Activated T-cell treated with anti-CD3 and anti-CD28 coated beads for 1 hour (primary cell): ENCODE results near the gene HIVEP3.

ENCODE experiments used
- DNase-seq: peaks from one replicate; pipeline ENCODE4 v3.0.0-alpha.2; 2020; ENCODE audit warnings: low read depth

HIVEP3 gene

GRCh38 chr1:41483001-41483850 lies 435.5 kb downstream of the HIVEP3 start:
- no peak for DNase-seq

DNA sequence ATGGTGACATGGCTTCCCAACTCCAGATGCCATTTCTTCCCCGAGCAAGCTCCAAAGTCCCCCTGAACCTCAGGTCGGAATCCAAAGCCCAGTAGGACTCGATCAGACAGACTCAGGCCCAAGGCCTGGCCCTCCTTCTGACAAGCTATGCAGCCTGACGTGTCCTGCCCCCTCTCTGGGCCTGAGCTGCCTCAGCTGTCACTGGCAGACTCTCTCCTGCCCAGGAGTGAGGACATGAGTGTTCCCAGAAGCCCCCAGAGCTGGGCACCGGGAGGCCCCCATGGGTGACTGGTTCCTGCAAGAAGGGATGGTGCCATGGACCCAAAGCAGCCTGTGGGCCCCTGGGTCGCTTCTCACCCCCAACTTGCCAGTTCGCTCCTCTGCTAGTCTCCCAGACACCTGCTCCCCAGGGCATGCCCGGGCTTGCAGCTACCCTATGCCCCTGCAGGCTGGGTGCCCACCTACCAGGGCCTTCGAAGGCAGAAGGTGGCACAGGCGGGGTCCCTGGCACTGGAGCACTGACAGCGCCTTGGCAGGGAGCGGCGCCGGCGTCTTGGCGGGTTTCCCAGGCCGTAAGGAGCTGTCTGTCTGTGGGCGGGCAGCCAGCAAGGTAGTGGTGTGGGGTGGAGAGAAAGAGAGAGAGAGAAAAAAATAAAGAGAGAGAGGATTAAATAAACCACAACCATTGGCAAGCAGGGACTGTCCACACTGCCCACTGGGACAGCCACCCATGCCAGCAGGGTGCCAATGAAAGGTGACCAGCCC lies 436.5 kb downstream of the HIVEP3 start:
- no peak for DNase-seq

DNA sequence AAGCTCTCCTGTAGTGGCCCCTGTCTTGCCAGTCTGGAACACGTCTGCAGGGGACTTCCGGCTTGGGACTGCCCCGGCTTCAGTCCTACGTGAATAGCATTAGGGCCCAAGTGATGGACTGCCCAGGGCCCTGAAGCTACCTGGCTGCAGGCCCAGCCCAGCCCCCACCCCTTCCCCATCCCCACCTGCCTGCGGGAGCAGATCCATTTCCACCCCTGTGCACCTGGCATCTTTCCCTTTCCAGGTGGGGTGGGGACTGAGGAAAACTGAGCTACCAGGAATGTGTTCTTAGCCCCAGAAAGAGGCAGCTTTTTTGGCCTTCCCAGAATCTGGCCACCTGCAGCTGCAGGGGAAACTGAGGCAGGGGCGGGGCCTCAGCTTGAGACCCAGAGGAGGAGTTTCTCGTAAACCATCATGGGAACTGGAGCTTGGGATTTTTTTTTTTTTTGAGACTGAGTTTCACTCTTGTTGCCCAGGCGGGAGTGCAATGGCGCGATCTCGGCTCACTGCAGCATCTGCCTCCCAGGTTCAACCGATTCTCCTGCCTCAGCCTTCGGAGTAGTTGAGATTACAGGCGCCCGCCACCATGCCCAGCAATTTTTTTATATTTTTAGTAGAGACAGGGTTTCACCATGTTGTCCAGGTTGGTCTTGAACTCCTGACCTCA lies 437.5 kb downstream of the HIVEP3 start:
- DNase-seq, result no peak

- no peak for DNase-seq
Measured at GRCh38 chr1:41480204-41481108, 438.3 kb downstream of the HIVEP3 start.

DNA sequence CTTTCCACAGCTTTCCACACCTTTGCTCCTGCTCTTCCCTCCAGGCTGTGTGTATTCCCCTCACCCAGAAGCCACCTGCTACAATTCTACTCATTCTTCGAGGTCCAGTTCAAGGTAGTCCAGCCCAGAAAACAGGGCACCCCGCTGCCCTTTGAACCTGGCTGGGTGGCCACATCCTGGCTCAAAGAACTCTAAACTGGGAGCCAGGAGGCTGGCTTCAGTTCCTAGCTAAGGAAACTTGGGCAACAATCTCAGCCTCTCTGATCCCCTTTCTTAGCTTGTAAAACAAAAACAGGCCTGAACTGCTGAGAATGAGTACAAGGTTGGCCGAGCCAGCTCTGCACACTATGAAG lies 438.9 kb downstream of the HIVEP3 start:
- no peak for DNase-seq

GRCh38 chr1:41479000-41479807 lies 439.5 kb downstream of the HIVEP3 start:
- DNase-seq, result no peak

- no peak for DNase-seq
Measured at GRCh38 chr1:41478118-41478748, 440.5 kb downstream of the HIVEP3 start.

DNA sequence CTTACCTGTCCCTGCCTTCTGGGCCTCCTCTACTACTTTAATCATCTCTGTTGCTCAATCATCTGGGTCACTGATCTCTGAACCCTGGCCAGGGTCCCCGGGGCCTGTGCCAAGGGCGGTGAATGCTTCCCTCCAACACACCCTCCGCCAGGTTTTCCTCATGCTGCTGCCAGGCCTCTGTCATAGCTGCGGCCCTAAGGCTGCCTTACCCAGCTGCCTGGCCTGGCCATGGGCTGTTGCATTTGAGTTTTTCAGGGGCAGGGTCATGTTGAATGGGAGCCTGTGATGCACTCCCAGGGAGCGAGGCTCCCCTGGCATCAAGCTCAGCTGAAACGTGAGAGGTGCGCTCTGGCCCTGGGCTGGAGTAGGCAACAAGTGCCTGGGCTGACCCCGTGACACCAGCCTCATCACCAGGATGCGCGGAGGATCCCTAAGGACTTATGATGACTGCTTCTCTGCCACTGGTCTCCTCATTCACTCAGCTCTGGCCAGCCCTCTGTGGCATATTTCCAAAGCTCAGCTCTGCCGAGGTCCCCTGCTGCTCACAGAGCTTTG lies 441.8 kb downstream of the HIVEP3 start:
- DNase-seq, result no peak

DNA sequence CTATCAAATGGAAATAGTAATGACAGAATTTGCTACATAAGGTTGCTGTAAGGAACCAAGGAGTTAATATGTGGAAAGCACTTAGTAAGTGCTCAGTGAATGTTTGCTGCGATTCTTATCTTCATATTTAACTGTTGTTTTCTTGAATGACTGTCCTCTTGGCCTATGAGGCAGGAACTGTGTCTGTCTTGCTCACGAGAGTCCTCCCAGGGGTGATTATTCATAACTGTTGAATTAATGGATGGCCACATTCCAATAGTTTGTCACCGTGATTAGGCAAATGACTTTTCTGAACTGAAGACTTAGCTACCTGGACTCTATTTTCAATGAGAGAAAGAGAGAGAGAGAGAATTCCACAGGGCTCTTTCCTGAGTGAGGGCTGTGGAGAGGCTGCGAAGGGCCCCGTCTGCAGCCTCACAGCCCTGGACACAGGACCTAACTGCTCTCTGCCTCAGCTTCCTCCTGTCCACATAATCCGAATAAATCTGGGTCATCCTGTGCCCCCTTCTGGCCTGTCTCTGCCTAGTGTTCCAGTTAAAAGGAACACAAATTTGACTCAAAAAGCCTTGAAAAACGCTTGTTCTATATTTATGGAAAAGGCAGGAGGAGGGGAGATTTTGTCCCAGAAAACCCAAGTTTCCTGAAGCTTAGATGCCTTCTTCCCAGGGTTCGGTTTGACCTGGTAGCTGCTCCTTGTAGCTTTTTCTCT lies 442.7 kb downstream of the HIVEP3 start:
- DNase-seq, result no peak

- DNase-seq, result no peak
Measured at GRCh38 chr1:41475346-41475745, 443.4 kb downstream of the HIVEP3 start.

GRCh38 chr1:41474490-41475271 lies 444.0 kb downstream of the HIVEP3 start:
- no peak for DNase-seq

- DNase-seq, result no peak
Measured at GRCh38 chr1:41473738-41474362, 444.9 kb downstream of the HIVEP3 start.

DNA sequence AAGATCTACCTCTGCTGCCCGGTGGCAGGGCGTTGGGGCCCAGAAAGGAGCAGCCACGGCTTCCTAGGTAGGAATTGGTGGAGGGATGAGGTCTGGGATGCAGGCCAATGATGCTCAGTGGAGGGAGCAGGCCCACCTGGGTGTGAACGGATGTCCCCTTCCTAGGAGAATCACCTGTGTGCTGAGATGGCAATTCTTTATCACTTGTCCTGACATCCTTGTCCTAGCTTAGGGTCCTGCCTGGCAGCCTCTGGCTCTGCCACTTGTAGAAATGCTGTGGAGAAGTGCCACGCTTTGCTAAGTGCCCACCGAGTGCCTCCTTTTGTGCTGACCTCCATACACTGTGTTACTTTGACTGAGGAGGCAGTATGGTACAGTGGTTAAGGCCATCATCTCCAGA lies 447.1 kb downstream of the HIVEP3 start:
- DNase-seq, result no peak

DNA sequence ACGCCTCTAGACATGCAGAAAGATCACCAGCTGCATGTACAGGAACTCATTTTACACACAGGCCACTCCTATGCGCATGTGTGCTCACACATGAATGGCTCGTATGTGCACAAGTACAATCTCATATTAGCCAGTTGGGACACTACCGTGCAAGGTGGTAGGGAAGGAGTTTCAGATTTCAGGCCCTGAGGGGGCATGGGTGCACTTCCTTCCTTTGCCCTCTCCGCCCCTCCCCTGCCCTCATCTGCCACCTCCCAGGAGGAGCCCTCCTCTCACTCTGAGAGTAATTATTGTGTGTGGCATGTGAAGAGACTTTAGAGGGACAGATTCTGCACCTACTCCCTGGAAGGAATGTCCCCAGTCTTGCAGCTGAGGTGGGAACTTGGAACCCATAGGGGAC lies 449.0 kb downstream of the HIVEP3 start:
- DNase-seq, result no peak

GRCh38 chr1:41468122-41468762 lies 450.5 kb downstream of the HIVEP3 start:
- no peak for DNase-seq

DNA sequence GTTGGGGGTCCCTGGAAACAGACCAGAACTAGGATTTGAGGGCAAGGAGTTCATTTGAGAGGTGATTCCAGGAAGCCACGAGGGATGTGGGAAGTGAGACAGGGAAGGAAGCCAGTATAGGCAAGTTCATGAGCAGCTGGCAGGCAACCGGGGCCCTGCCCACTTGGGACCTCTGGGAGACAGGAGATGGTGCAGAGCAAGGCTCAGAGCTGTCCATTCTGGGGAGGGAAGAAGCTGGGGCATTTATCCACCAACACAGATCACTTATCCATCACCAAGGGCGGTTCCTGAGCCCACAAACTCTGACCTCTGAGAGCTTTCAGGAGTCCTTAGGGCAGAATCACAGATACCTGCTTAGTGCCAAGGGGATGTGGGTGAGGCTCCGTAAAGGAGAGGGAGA lies 451.0 kb downstream of the HIVEP3 start:
- no peak for DNase-seq

DNA sequence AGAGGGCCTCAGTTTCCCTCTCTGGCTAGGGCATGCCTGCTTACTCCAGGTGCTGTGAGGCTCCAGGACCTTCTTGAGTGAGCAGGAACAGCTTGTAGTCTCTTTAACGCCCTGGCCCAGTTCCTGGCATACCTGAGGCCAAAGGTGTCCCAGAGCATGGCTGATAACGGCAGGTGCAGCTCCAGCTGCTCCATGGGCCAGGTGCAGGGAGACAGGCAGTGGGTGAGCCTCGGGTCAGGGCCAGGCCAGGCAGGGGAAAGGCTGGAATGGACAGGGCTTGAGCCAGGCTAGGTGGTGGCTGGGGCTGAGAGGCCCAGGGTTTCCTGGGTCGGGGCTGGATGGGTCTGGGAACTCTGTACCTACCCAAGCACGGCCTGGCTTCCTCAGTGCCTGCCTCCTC lies 452.6 kb downstream of the HIVEP3 start:
- no peak for DNase-seq

GRCh38 chr1:41465741-41466140 lies 453.0 kb downstream of the HIVEP3 start:
- no peak for DNase-seq
